Pancreas (tissue), 10 donors: ENCODE results near the gene RCOR1. TPM values are rescaled to one million over a fixed set of nuclear protein-coding genes. Genes with fewer than 3 reads are reported as not detected.

Experiments
- ATAC-seq, 4 donors: fragments of 200-7000 bp; cut with Tn5 transposase; one replicate each; pipeline versions ENCODE4 v1.8.0 to v1.9.1; 2020; ENCODE audit warnings: mild to moderate bottlenecking in 4 of 4, moderate library complexity in 4 of 4
- DNase-seq, 6 donors: peaks; one replicate each; pipeline ENCODE4 v3.0.0-alpha.2; 2020
- FAIRE-seq: peaks from 2 replicates; lab custom pipeline; 2012; peaks lifted over from hg19 to GRCh38; lab: Jason Lieb, UNC
- H3K27ac ChIP-seq, 4 donors: fragments of 200-600 bp; sonication (generic); 1 replicate in 3 of 4; 2 replicates in 1 of 4; pipeline versions ENCODE4 v1.5.0 to v1.8.0; 2020
- H3K27me3 ChIP-seq, 4 donors: fragments of 200-600 bp; one replicate each; pipeline ENCODE4 v1.8.0; 2021
- H3K36me3 ChIP-seq, 3 donors: fragments of 200-600 bp; sonication (generic) in 1 of 3; one replicate each; pipeline versions ENCODE4 v1.5.0 to v1.8.0; 2020 to 2021
- H3K4me1 ChIP-seq, 3 donors: fragments of 200-600 bp; one replicate each; pipeline ENCODE4 v1.8.0; 2021
- H3K4me3 ChIP-seq, 4 donors: fragments of 200-600 bp; sonication (generic) in 2 of 4; one replicate each; pipeline versions ENCODE4 v1.5.0 to v1.8.0; 2020 to 2021
- H3K9me3 ChIP-seq, 4 donors: fragments of 200-600 bp; one replicate each; pipeline ENCODE4 v1.8.0; 2021
- WGBS, 2 donors: extraction: QIAGEN DNeasy Blood & Tissue Kit; methylation state at CpG; one replicate each; pipeline ENCODE4 v1.1.7; 2013; 5-methylcytosine and 5-hydroxymethylcytosine counted together
- intact Hi-C, 3 donors: fragments of 100-400 bp; cut with DNase I; formaldehyde crosslinking; loops; one replicate each; pipeline versions ENCODE4 v1.11.1 to v1.14.2; 2022
- polyA plus RNA-seq, 2 donors: library from polyadenylated mRNA; stranded (reverse); fragments of 200-250 nt; gene quantifications; one replicate each; pipeline ENCODE4 v1.2.3, GENCODE V29; 2013
- total RNA-seq, 6 donors: library from RNA; stranded (reverse); fragmentation: NEBNext Ultra II Directional in 4 of 6; extraction: Animal tissue kit (Norgen Biotek cat#: 25700) in 4 of 6; gene quantifications; one replicate each; pipeline versions ENCODE4 v1.2.1 to v1.2.4, GENCODE V29; 2021 to 2023
- TF ChIP-seq, protein P1 (sequence below), 4 donors: fragments of 200-600 bp; sonication (generic) in 3 of 4; IDR thresholded peaks; one replicate each; pipeline versions ENCODE4 v1.5.0 to v1.8.0; 2021; ENCODE audit warnings: antibody characterized with exemption in 4 of 4
- donor health status: healthy with polysubstance abuse.
- donor health status: DM: no; HTN: no; CAD: no; lungs with moderate emphysema.
- donor health status: DM: no; HTN: no; CAD: no.
- donor health status: control.
- donor health status: control.
- donor health status: Bipolar disorder and iron deficiency.
- donor health status: DM: yes; HTN: yes; CAD: no.
- donor health status: DM: no; HTN: no; CAD: no.
- donor health status: DM: no; HTN: no; CAD: no.
- donor health status: DM: yes; HTN: yes; CAD: no.

Gene RCOR1
- total and polyA plus RNA-seq, 8 donors, result 2.8 to 13.5 (median 6.8) TPM

DNA sequence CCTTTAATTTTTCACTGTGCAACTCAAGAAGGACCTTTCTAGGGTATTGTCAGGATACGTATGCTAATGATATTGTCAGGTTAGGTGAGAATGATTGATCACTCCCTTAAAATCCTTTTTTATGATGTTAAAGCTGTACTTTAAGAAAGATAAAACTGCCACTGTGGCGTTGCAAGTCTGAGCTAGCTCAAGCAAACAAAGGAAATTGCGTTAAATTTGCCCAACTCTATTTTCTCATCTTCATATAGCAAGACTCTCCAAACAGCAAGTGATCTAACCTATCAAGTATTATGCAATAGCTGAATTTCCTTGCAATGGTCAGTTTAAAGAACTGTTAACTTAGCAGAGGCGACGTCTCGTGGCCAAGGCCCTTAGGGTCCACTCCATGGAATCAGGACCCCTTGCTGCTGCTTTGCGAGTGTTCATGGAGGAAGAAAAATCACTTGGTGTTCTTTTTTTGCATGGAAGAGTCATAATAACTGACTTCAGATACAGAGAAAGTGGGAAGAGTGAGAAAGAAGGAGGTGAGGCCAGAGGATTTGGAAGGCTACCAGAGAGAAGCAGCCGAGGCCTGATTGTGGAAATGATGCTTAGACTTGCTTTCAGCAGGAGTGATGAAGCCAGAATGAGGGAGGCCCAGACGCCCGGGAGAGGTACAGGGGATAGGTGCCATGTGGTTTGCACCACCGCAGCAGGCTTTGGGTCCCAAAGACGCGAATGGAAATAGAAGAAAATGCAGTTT lies 187.3 kb downstream of the RCOR1 start:
- Histone ChIP-seq H3K4me3 (no peak overlapping the region), H3K9me3 (no peaks in the 10 kb centered on the region), H3K27me3 (no peaks in the 10 kb centered on the region), H3K4me1 (peaks cover 0 to 8% (median 0%) of the 10 kb centered on the region in 3 donors), H3K27ac (no peak overlapping the region), H3K36me3 (no peaks in the 10 kb centered on the region)
- intact Hi-C loops, result no loop called here
- TF ChIP-seq, protein P1, sequence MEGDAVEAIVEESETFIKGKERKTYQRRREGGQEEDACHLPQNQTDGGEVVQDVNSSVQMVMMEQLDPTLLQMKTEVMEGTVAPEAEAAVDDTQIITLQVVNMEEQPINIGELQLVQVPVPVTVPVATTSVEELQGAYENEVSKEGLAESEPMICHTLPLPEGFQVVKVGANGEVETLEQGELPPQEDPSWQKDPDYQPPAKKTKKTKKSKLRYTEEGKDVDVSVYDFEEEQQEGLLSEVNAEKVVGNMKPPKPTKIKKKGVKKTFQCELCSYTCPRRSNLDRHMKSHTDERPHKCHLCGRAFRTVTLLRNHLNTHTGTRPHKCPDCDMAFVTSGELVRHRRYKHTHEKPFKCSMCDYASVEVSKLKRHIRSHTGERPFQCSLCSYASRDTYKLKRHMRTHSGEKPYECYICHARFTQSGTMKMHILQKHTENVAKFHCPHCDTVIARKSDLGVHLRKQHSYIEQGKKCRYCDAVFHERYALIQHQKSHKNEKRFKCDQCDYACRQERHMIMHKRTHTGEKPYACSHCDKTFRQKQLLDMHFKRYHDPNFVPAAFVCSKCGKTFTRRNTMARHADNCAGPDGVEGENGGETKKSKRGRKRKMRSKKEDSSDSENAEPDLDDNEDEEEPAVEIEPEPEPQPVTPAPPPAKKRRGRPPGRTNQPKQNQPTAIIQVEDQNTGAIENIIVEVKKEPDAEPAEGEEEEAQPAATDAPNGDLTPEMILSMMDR (IDR thresholded peaks at IDR 0.05), result no peak
- WGBS, 2 donors, result 90 to 91% methylated on average over 13 of the region's 13 CpGs
- ATAC-seq, result no peak
- no peak for FAIRE-seq
- DNase-seq, result no peak

Other genes starting within 250 kb of the RCOR1 start
- gene CINP, start 229.8 kb upstream of the RCOR1 start, total RNA-seq, result 10 to 100 TPM; 19.5 to 26.3 (median 23.8) TPM
- 10 to 100 TPM; 25.8 to 26.4 TPM for gene CINP, start 229.8 kb upstream of the RCOR1 start, polyA plus RNA-seq
- 10 to 100 TPM in 4 of 6 donors, 1 to 10 TPM in 2; 7.9 to 18.2 (median 11.0) TPM for gene TECPR2, start 229.7 kb upstream of the RCOR1 start, total RNA-seq
- 10 to 100 TPM in 1 of 2 donors, 1 to 10 TPM in 1; 3.3 to 10.2 TPM for gene TECPR2, start 229.7 kb upstream of the RCOR1 start, polyA plus RNA-seq
- 10 to 100 TPM in 1 of 6 donors, 1 to 10 TPM in 5; 7.6 to 14.4 (median 9.4) TPM for gene ANKRD9, start 82.9 kb upstream of the RCOR1 start, total RNA-seq
- 1 to 10 TPM; 5.4 to 7.1 TPM for gene ANKRD9, start 82.9 kb upstream of the RCOR1 start, polyA plus RNA-seq
- 10 to 100 TPM in 1 of 6 donors, 1 to 10 TPM in 5; 4.3 to 14.7 (median 6.4) TPM for gene TRAF3, start 184.8 kb downstream of the RCOR1 start, total RNA-seq
- 1 to 10 TPM; 3.6 to 4.5 TPM for gene TRAF3, start 184.8 kb downstream of the RCOR1 start, polyA plus RNA-seq